C4-2B (cell line): ENCODE results near the gene HPS5.

Experiments used
- ZFX ChIP-seq: fragments of 450-650 bp; IDR thresholded peaks from 2 replicates; pipeline ENCODE4 v1.6.1; 2017
- TF ChIP-seq, protein P1 (sequence below): fragments of 450-650 bp; conservative IDR thresholded peaks from 2 replicates; pipeline ENCODE4 v1.5.1; 2017; ENCODE audit warnings: mild to moderate bottlenecking

DNA sequence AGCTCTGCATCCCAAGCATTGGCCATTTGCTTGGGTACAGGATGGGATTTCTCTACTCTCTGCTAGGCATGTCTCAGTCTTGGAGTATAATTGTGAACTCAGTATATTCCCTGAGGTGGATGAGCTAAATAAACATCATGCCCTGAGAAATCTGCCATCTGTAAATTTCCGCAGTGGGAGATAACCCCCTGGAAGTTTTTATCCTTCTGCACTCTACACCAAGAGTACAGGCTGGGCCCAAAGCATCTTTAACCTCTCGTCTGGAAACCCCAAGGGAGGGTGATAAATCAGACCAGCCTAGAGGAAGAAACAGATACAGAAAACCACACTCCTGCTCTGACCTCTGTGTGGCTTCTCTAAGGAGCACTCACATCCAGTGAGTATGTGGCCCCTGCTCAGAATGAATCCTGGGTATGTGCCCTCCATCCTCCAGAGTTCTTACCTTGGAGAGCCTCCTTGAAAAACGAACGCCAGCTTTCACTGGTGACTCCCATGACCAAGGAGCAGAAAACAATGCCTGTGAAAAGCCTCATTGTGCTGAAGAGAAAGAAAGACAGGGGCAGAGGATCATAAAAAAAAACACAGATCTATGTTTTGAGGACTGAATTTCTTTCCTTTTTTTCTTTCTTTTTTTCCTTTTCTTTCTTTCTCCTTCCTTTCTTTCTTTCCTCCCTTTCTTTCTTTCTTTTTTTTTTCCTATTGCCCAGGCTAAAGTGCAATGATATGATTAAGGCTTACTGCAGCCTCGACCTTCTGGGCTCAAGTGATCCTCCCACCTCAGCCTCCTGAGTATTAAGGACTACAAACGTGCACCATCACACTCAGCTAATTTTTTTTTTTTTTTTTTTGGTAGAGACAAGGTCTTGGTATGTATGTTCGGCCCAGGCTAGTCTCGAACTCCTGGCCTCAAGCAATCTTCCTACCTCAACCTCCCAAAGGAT, 86.3 kb downstream of the HPS5 start:
- TF ChIP-seq, protein P1, sequence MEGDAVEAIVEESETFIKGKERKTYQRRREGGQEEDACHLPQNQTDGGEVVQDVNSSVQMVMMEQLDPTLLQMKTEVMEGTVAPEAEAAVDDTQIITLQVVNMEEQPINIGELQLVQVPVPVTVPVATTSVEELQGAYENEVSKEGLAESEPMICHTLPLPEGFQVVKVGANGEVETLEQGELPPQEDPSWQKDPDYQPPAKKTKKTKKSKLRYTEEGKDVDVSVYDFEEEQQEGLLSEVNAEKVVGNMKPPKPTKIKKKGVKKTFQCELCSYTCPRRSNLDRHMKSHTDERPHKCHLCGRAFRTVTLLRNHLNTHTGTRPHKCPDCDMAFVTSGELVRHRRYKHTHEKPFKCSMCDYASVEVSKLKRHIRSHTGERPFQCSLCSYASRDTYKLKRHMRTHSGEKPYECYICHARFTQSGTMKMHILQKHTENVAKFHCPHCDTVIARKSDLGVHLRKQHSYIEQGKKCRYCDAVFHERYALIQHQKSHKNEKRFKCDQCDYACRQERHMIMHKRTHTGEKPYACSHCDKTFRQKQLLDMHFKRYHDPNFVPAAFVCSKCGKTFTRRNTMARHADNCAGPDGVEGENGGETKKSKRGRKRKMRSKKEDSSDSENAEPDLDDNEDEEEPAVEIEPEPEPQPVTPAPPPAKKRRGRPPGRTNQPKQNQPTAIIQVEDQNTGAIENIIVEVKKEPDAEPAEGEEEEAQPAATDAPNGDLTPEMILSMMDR: no peak
- no peak for TF ChIP-seq ZFX
